ENCODE data around the gene CNKSR2. TPM values are rescaled to one million over a fixed set of nuclear protein-coding genes. Genes with fewer than 3 reads are reported as not detected.

The CNKSR2 gene
- total and polyA plus RNA-seq, 4 donors, result 0.55 to 3.3 (median 2.0) TPM

DNA sequence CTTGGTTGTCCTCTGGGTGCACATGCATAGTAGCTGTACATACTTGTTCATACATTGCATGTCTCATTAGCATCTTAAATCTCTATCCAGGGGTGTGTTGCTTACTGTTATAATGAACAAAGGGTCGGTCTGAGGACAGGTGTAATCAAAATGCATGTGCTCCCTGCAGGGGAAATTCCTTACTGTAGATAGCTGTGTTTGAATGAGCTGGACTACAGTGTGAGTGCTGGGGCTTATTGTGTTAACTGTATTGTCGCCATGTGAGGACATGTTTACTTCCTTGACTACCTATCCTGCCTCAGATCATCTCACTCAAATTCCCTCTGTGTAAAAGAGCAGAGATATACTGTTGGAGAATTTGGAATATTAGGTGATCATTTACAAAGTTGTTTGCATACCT, 185.2 kb downstream of the CNKSR2 start:
- Histone ChIP-seq H3K9me3 (ENCODE audit: control insufficient read depth in 4 of 4, low read length in 3 of 4) (no peaks in the 10 kb centered on the region), H3K9ac (ENCODE audit: low read depth in 1 of 2, low read length in 2 of 2) (no peak overlapping the region), H3K27me3 (ENCODE audit: control insufficient read depth in 4 of 4, insufficient read depth in 4 of 4, low read length in 3 of 4) (no peaks in the 10 kb centered on the region), H3K27ac (ENCODE audit: low read depth in 1 of 2, low read length in 2 of 2) (no peak overlapping the region), H3K36me3 (ENCODE audit: control insufficient read depth in 4 of 4, insufficient read depth in 3 of 4, low read depth in 1 of 4, low read length in 3 of 4) (no peaks in the 10 kb centered on the region), H3K4me3 (ENCODE audit: low read depth in 1 of 3, low read length in 3 of 3) (no peak overlapping the region), H3K4me1 (ENCODE audit: control insufficient read depth in 4 of 4, insufficient read depth in 4 of 4, low read length in 3 of 4) (no peaks in the 10 kb centered on the region)
- TF ChIP-seq, protein P1, sequence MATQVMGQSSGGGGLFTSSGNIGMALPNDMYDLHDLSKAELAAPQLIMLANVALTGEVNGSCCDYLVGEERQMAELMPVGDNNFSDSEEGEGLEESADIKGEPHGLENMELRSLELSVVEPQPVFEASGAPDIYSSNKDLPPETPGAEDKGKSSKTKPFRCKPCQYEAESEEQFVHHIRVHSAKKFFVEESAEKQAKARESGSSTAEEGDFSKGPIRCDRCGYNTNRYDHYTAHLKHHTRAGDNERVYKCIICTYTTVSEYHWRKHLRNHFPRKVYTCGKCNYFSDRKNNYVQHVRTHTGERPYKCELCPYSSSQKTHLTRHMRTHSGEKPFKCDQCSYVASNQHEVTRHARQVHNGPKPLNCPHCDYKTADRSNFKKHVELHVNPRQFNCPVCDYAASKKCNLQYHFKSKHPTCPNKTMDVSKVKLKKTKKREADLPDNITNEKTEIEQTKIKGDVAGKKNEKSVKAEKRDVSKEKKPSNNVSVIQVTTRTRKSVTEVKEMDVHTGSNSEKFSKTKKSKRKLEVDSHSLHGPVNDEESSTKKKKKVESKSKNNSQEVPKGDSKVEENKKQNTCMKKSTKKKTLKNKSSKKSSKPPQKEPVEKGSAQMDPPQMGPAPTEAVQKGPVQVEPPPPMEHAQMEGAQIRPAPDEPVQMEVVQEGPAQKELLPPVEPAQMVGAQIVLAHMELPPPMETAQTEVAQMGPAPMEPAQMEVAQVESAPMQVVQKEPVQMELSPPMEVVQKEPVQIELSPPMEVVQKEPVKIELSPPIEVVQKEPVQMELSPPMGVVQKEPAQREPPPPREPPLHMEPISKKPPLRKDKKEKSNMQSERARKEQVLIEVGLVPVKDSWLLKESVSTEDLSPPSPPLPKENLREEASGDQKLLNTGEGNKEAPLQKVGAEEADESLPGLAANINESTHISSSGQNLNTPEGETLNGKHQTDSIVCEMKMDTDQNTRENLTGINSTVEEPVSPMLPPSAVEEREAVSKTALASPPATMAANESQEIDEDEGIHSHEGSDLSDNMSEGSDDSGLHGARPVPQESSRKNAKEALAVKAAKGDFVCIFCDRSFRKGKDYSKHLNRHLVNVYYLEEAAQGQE (IDR thresholded peaks at IDR 0.05), result no peak
- TF ChIP-seq YY1 (IDR thresholded peaks at IDR 0.05) (no peak), TAF1 (conservative IDR thresholded peaks at IDR 0.05) (no peak), JUND (IDR thresholded peaks at IDR 0.05) (no peak), EGR1 (IDR thresholded peaks at IDR 0.05; ENCODE audit: low read depth in 2 of 2) (no peak), FOXA2 (IDR thresholded peaks at IDR 0.05) (no peak), HNF4A (conservative IDR thresholded peaks at IDR 0.05) (no peak), GABPA (IDR thresholded peaks at IDR 0.05 in 1 of 2, conservative IDR thresholded peaks at IDR 0.05 in 1 of 2) (no peak), SP1 (IDR thresholded peaks at IDR 0.05) (no peak), FOXA1 (IDR thresholded peaks at IDR 0.05) (no peak), NR2F2 (IDR thresholded peaks at IDR 0.05) (no peak)
- TF ChIP-seq, protein P2, sequence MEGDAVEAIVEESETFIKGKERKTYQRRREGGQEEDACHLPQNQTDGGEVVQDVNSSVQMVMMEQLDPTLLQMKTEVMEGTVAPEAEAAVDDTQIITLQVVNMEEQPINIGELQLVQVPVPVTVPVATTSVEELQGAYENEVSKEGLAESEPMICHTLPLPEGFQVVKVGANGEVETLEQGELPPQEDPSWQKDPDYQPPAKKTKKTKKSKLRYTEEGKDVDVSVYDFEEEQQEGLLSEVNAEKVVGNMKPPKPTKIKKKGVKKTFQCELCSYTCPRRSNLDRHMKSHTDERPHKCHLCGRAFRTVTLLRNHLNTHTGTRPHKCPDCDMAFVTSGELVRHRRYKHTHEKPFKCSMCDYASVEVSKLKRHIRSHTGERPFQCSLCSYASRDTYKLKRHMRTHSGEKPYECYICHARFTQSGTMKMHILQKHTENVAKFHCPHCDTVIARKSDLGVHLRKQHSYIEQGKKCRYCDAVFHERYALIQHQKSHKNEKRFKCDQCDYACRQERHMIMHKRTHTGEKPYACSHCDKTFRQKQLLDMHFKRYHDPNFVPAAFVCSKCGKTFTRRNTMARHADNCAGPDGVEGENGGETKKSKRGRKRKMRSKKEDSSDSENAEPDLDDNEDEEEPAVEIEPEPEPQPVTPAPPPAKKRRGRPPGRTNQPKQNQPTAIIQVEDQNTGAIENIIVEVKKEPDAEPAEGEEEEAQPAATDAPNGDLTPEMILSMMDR (IDR thresholded peaks at IDR 0.05; ENCODE audit: low read depth, low read length, missing input control), result no peak
- TF ChIP-seq, protein P3, sequence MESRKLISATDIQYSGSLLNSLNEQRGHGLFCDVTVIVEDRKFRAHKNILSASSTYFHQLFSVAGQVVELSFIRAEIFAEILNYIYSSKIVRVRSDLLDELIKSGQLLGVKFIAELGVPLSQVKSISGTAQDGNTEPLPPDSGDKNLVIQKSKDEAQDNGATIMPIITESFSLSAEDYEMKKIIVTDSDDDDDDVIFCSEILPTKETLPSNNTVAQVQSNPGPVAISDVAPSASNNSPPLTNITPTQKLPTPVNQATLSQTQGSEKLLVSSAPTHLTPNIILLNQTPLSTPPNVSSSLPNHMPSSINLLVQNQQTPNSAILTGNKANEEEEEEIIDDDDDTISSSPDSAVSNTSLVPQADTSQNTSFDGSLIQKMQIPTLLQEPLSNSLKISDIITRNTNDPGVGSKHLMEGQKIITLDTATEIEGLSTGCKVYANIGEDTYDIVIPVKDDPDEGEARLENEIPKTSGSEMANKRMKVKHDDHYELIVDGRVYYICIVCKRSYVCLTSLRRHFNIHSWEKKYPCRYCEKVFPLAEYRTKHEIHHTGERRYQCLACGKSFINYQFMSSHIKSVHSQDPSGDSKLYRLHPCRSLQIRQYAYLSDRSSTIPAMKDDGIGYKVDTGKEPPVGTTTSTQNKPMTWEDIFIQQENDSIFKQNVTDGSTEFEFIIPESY (IDR thresholded peaks at IDR 0.05), result no peak
- TF ChIP-seq, protein P4, sequence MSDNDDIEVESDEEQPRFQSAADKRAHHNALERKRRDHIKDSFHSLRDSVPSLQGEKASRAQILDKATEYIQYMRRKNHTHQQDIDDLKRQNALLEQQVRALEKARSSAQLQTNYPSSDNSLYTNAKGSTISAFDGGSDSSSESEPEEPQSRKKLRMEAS (IDR thresholded peaks at IDR 0.05), result no peak
- 80% methylated on average over 2 of the region's 2 CpGs for WGBS
- no peak for DNase-seq (ENCODE audit: low spot score)

DNA sequence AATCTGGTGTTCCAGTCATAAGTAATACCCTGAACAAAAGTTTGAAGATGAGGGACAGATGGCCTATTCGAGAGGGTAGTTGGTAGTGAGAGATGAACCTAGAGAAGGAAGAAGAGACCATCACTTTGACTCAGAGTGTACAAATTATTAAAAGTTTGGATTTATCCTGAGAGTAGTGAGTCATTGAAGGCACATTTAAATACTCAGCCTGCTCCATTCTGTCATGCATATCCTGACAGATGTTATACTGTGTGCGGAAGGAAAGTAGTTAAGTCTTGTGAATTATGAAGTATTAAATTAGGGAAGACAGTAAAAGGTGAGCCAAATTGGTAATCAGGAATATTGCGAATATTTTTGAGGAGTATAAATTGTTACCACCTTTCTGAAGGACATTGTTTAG, 190.8 kb downstream of the CNKSR2 start:
- Histone ChIP-seq H3K4me3 (ENCODE audit: low read depth in 1 of 3, low read length in 3 of 3) (no peak overlapping the region), H3K27me3 (ENCODE audit: control insufficient read depth in 4 of 4, insufficient read depth in 4 of 4, low read length in 3 of 4) (no peaks in the 10 kb centered on the region), H3K9ac (ENCODE audit: low read depth in 1 of 2, low read length in 2 of 2) (no peak overlapping the region), H3K4me1 (ENCODE audit: control insufficient read depth in 4 of 4, insufficient read depth in 4 of 4, low read length in 3 of 4) (no peaks in the 10 kb centered on the region), H3K27ac (ENCODE audit: low read depth in 1 of 2, low read length in 2 of 2) (no peak overlapping the region), H3K9me3 (ENCODE audit: control insufficient read depth in 4 of 4, low read length in 3 of 4) (no peaks in the 10 kb centered on the region), H3K36me3 (ENCODE audit: control insufficient read depth in 4 of 4, insufficient read depth in 3 of 4, low read depth in 1 of 4, low read length in 3 of 4) (no peaks in the 10 kb centered on the region)
- TF ChIP-seq HNF4A (conservative IDR thresholded peaks at IDR 0.05) (no peak), SP1 (IDR thresholded peaks at IDR 0.05) (no peak)
- DNase-seq (ENCODE audit: low spot score), result no peak
- 95% methylated on average over 3 of the region's 3 CpGs for WGBS
